SK-N-SH treated with all-trans-retinoic acid at 6 μM for 48 hours (cell line): ENCODE results near the gene GK2.

ENCODE experiments used
- ARNTL ChIP-seq: fragments of 450-650 bp; formaldehyde crosslinking; IDR thresholded peaks from 2 replicates; pipeline ENCODE4 v1.5.0; 2020; ENCODE audit warnings: low read depth, mild to moderate bottlenecking, moderate library complexity, borderline replicate concordance
- BACH2 ChIP-seq: fragments of 250-450 bp; sonication (Bioruptor Pico); IDR thresholded peaks from 2 replicates; pipeline ENCODE4 v1.9.0; 2021; ENCODE audit warnings: mild to moderate bottlenecking, borderline replicate concordance
- CREB5 ChIP-seq: fragments of 250-450 bp; sonication (Bioruptor Pico); IDR thresholded peaks from 2 replicates; pipeline ENCODE4 v1.5.1; 2020; ENCODE audit warnings: low read depth, mild to moderate bottlenecking, moderate library complexity
- CSRNP3 ChIP-seq: fragments of 250-450 bp; sonication (Bioruptor Pico); IDR thresholded peaks from 2 replicates; pipeline ENCODE4 v1.5.1; 2021; ENCODE audit warnings: mild to moderate bottlenecking, moderate library complexity
- ESRRG ChIP-seq: fragments of 250-450 bp; sonication (Bioruptor Pico); IDR thresholded peaks from 2 replicates; pipeline ENCODE4 v1.6.1; 2021; ENCODE audit warnings: mild to moderate bottlenecking
- ISL1 ChIP-seq: fragments of 250-450 bp; sonication (Bioruptor Pico); IDR thresholded peaks from 2 replicates; pipeline ENCODE4 v2.1.2; 2022; ENCODE audit warnings: mild to moderate bottlenecking, moderate library complexity
- PATZ1 ChIP-seq: fragments of 250-450 bp; sonication (Bioruptor Pico); IDR thresholded peaks from 2 replicates; pipeline ENCODE4 v1.8.0; 2020; ENCODE audit warnings: mild to moderate bottlenecking, moderate library complexity, borderline replicate concordance
- POU6F1 ChIP-seq: fragments of 250-450 bp; sonication (Bioruptor Pico); IDR thresholded peaks from 2 replicates; pipeline ENCODE4 v1.8.0; 2021; ENCODE audit warnings: low read depth, mild to moderate bottlenecking, moderate library complexity, borderline replicate concordance
- PPARA ChIP-seq: fragments of 250-450 bp; sonication (Bioruptor Pico); IDR thresholded peaks from 2 replicates; pipeline ENCODE4 v1.5.0; 2020; ENCODE audit warnings: mild to moderate bottlenecking, borderline replicate concordance
- SNAI2 ChIP-seq: fragments of 250-450 bp; sonication (Bioruptor Pico); IDR thresholded peaks from 2 replicates; pipeline ENCODE4 v1.5.0; 2020; ENCODE audit warnings: mild to moderate bottlenecking, moderate library complexity
- TSHZ2 ChIP-seq: fragments of 250-450 bp; sonication (Bioruptor Pico); IDR thresholded peaks from 2 replicates; pipeline ENCODE4 v1.5.0; 2020; ENCODE audit warnings: mild to moderate bottlenecking, moderate library complexity
- ZFP3 ChIP-seq: fragments of 250-450 bp; sonication (Bioruptor Pico); IDR thresholded peaks from 2 replicates; pipeline ENCODE4 v1.5.0; 2020; ENCODE audit warnings: mild to moderate bottlenecking, moderate library complexity
- ZFP30 ChIP-seq: fragments of 450-650 bp; formaldehyde crosslinking; IDR thresholded peaks from 2 replicates; pipeline ENCODE4 v1.5.0; 2022; ENCODE audit warnings: mild to moderate bottlenecking, moderate library complexity
- ZNF8 ChIP-seq: fragments of 450-650 bp; formaldehyde crosslinking; IDR thresholded peaks from 2 replicates; pipeline ENCODE4 v1.5.0; 2020; ENCODE audit warnings: mild to moderate bottlenecking, moderate library complexity

- no peak for TF ChIP-seq CSRNP3 (CRISPR knock-in tag)
- no peak for TF ChIP-seq ISL1 (CRISPR knock-in tag)
- no peak for TF ChIP-seq POU6F1
- TF ChIP-seq PPARA (CRISPR knock-in tag) = no peak
- no peak for TF ChIP-seq PATZ1 (CRISPR knock-in tag)
- no peak for TF ChIP-seq ZFP3 (CRISPR knock-in tag)
- TF ChIP-seq TSHZ2 (CRISPR knock-in tag) = no peak
- TF ChIP-seq ESRRG (CRISPR knock-in tag) = no peak
- no peak for TF ChIP-seq BACH2
- TF ChIP-seq SNAI2 (CRISPR knock-in tag) = no peak
- no peak for TF ChIP-seq ARNTL (CRISPR knock-in tag)
- no peak for TF ChIP-seq ZFP30
- no peak for TF ChIP-seq CREB5 (CRISPR knock-in tag)
- TF ChIP-seq ZNF8 (CRISPR knock-in tag) = no peak
Observed at GRCh38 chr4:79395841-79396240, 12.2 kb downstream of the GK2 start.
